22Rv1 (cell line): ENCODE measurements around the gene HPCA.

Experiments used
- ZFX ChIP-seq: fragments of 450-650 bp; IDR thresholded peaks from 2 replicates; pipeline ENCODE4 v1.6.1; 2017; ENCODE audit warnings: antibody characterized with exemption, borderline replicate concordance
- TF ChIP-seq, protein P1 (sequence below): fragments of 450-650 bp; IDR thresholded peaks from 2 replicates; pipeline ENCODE4 v1.5.1; 2017; ENCODE audit warnings: mild to moderate bottlenecking

GRCh38 chr1:32865639-32866405 lies 20.5 kb upstream of the HPCA start:
- TF ChIP-seq, protein P1, sequence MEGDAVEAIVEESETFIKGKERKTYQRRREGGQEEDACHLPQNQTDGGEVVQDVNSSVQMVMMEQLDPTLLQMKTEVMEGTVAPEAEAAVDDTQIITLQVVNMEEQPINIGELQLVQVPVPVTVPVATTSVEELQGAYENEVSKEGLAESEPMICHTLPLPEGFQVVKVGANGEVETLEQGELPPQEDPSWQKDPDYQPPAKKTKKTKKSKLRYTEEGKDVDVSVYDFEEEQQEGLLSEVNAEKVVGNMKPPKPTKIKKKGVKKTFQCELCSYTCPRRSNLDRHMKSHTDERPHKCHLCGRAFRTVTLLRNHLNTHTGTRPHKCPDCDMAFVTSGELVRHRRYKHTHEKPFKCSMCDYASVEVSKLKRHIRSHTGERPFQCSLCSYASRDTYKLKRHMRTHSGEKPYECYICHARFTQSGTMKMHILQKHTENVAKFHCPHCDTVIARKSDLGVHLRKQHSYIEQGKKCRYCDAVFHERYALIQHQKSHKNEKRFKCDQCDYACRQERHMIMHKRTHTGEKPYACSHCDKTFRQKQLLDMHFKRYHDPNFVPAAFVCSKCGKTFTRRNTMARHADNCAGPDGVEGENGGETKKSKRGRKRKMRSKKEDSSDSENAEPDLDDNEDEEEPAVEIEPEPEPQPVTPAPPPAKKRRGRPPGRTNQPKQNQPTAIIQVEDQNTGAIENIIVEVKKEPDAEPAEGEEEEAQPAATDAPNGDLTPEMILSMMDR = no peak
- TF ChIP-seq ZFX = no peak
